GM18507 (cell line): ENCODE measurements around the gene FOLR2.
"Not testable (repeated sequence)": the region's sequence is repeated elsewhere in the genome, so short reads cannot be mapped to it uniquely, and the experiment has no call there.

ENCODE experiments used
- DNase-seq: peaks from one replicate; pipeline ENCODE4 v3.0.0; 2011; ENCODE audit warnings: low read depth; ENCODE audit not compliant: insufficient read length; ENCODE audit errors: extremely low spot score
- FAIRE-seq: peaks from 2 replicates; lab custom pipeline; 2011; peaks lifted over from hg19 to GRCh38; lab: Jason Lieb, UNC

FOLR2 gene

GRCh38 chr11:72203163-72203562, 13.4 kb upstream of the FOLR2 start:
- DNase-seq (no peak), FAIRE-seq (no peak)

- FAIRE-seq (no peak), DNase-seq (no peak)
These were observed 11.7 kb upstream of the FOLR2 start for GRCh38 chr11:72204886-72205285.

- not testable (repeated sequence) for FAIRE-seq, DNase-seq
These were observed 9.8 kb upstream of the FOLR2 start for GRCh38 chr11:72206794-72207193.

GRCh38 chr11:72208281-72208680, 8.3 kb upstream of the FOLR2 start:
- FAIRE-seq (no peak), DNase-seq (no peak)

GRCh38 chr11:72209101-72209500, 7.5 kb upstream of the FOLR2 start:
- no peak for FAIRE-seq
- DNase-seq: no peak

GRCh38 chr11:72217841-72218240, 1.2 kb downstream of the FOLR2 start:
- FAIRE-seq: no peak

GRCh38 chr11:72218251-72218745, 1.7 kb downstream of the FOLR2 start:
- no peak for DNase-seq
- FAIRE-seq: no peak

More at GRCh38 chr11:72217841-72218240, 1.2 kb downstream of the FOLR2 start:
- no peak for DNase-seq

GRCh38 chr11:72220696-72221363, 4.2 kb downstream of the FOLR2 start:
- DNase-seq: no peak
- FAIRE-seq: no peak

GRCh38 chr11:72221386-72222075, 4.9 kb downstream of the FOLR2 start:
- DNase-seq (no peak), FAIRE-seq (no peak)

GRCh38 chr11:72222106-72222891, 5.7 kb downstream of the FOLR2 start:
- no peak for DNase-seq
- FAIRE-seq: no peak

GRCh38 chr11:72222907-72223614, 6.5 kb downstream of the FOLR2 start:
- DNase-seq: peak; percentile 72
- peak; percentile 84 for FAIRE-seq

GRCh38 chr11:72223615-72224563, 7.3 kb downstream of the FOLR2 start:
- FAIRE-seq: no peak
- DNase-seq: no peak

GRCh38 chr11:72224564-72225410, 8.2 kb downstream of the FOLR2 start, which contains the start of gene INPPL1:
TSS of gene INPPL1 (plus strand) at chr11:72224767. CDS start at chr11:72224985, 218 bp downstream.
- DNase-seq: no peak

GRCh38 chr11:72225411-72225951, 8.9 kb downstream of the FOLR2 start:
- FAIRE-seq (no peak), DNase-seq (no peak)

More at GRCh38 chr11:72224564-72225410, 8.2 kb downstream of the FOLR2 start, which contains the start of gene INPPL1:
- no peak for FAIRE-seq

GRCh38 chr11:72226701-72227100, 10.1 kb downstream of the FOLR2 start:
- FAIRE-seq: no peak
- no peak for DNase-seq

GRCh38 chr11:72227316-72228228, 11.0 kb downstream of the FOLR2 start:
- no peak for DNase-seq
- FAIRE-seq: no peak
